LNCAP (cell line): ENCODE measurements around the gene TSHZ1.

Experiments used
- CTCF ChIP-seq: fragments of 450-650 bp; IDR thresholded peaks from 2 replicates; pipeline ENCODE4 v1.5.1; 2017; ENCODE audit warnings: mild to moderate bottlenecking

Gene TSHZ1

GRCh38 chr18:75279381-75279780 is 68.8 kb downstream of the TSHZ1 start:
- no peak for TF ChIP-seq CTCF

- no peak for TF ChIP-seq CTCF
Observed at GRCh38 chr18:75280427-75281280, 70.1 kb downstream of the TSHZ1 start.

GRCh38 chr18:75282746-75283145 is 72.1 kb downstream of the TSHZ1 start:
- no peak for TF ChIP-seq CTCF

GRCh38 chr18:75283731-75284130 is 73.1 kb downstream of the TSHZ1 start:
- no peak for TF ChIP-seq CTCF

- no peak for TF ChIP-seq CTCF
Observed at GRCh38 chr18:75284566-75284965, 74.0 kb downstream of the TSHZ1 start.

- TF ChIP-seq CTCF = no peak
Observed at GRCh38 chr18:75285876-75286275, 75.3 kb downstream of the TSHZ1 start.

GRCh38 chr18:75287006-75287405 is 76.4 kb downstream of the TSHZ1 start:
- TF ChIP-seq CTCF = no peak
